CD4-positive, alpha-beta T cell (primary cell): ENCODE measurements around the gene ZSCAN32. TPM values are rescaled to one million over a fixed set of nuclear protein-coding genes. Genes with fewer than 3 reads are reported as not detected.

Experiments used
- ATAC-seq: fragments of 200-7000 bp; cut with Tn5 transposase; one replicate; pipeline ENCODE4 v1.10.0; 2022; ENCODE audit warnings: mild to moderate bottlenecking; ENCODE audit not compliant: poor library complexity
- CTCF ChIA-PET: fragments of 350-600 bp; sonication (Branson Sonifier 250); formaldehyde crosslinking; loops from one replicate; lab custom pipeline; 2021; ENCODE audit warnings: antibody characterized with exemption, inconsistent platforms; lab: Charles Lee
- POLR2A ChIA-PET: fragments of 350-600 bp; sonication (Branson Sonifier 250); formaldehyde crosslinking; loops from one replicate; lab custom pipeline; 2021; ENCODE audit warnings: antibody characterized with exemption, inconsistent platforms; lab: Charles Lee
- DNase-seq, 14 experiments: peaks; one replicate each; pipeline ENCODE4 v3.0.0-alpha.2; 2013 to 2020; ENCODE audit warnings: mixed read lengths in 2 of 14
- H3K27ac ChIP-seq, 2 donors: one replicate each; pipeline versions ENCODE4 v1.5.1 to v1.7.0; 2013; ENCODE audit warnings: low read length in 2 of 2, low read depth in 1 of 2, mild to moderate bottlenecking in 1 of 2
- H3K27me3 ChIP-seq, 2 experiments: 1 replicate in 1 of 2; 2 replicates in 1 of 2; pipeline versions ENCODE4 v1.6.1 to v1.7.0; 2013; ENCODE audit warnings: low read length in 2 of 2, control low read depth in 1 of 2, mild to moderate bottlenecking in 1 of 2, moderate library complexity in 1 of 2; ENCODE audit not compliant: insufficient read depth in 2 of 2, control insufficient read depth in 1 of 2
- H3K36me3 ChIP-seq: one replicate; pipeline ENCODE4 v1.6.1; 2013; ENCODE audit warnings: low read length, control low read depth; ENCODE audit not compliant: insufficient read depth
- H3K4me1 ChIP-seq: one replicate; pipeline ENCODE4 v1.6.1; 2013; ENCODE audit warnings: low read length, control low read depth; ENCODE audit not compliant: insufficient read depth
- H3K4me3 ChIP-seq: one replicate; pipeline ENCODE4 v1.5.1; 2013; ENCODE audit warnings: mild to moderate bottlenecking, low read length, moderate library complexity
- H3K9me3 ChIP-seq, 2 experiments: 1 replicate in 1 of 2; 2 replicates in 1 of 2; pipeline versions ENCODE4 v1.6.1 to v1.7.0; 2013; ENCODE audit warnings: low read length in 2 of 2, mild to moderate bottlenecking in 2 of 2, control low read depth in 1 of 2, moderate library complexity in 1 of 2; ENCODE audit not compliant: control insufficient read depth in 1 of 2, insufficient read depth in 1 of 2
- H3K27ac Mint-ChIP-seq: one replicate; pipeline ENCODE4 v1.8.0; 2020; ENCODE audit warnings: mixed read lengths
- H3K27me3 Mint-ChIP-seq: one replicate; pipeline ENCODE4 v1.8.0; 2021; ENCODE audit warnings: mixed read lengths
- H3K36me3 Mint-ChIP-seq: one replicate; pipeline ENCODE4 v1.8.0; 2021; ENCODE audit warnings: low read depth, mixed read lengths
- H3K4me1 Mint-ChIP-seq: one replicate; pipeline ENCODE4 v1.8.0; 2021; ENCODE audit warnings: low read depth, mixed read lengths
- H3K4me3 Mint-ChIP-seq: one replicate; pipeline ENCODE4 v1.8.0; 2020; ENCODE audit warnings: mild to moderate bottlenecking, mixed read lengths
- H3K9me3 Mint-ChIP-seq: one replicate; pipeline ENCODE4 v1.8.0; 2020; ENCODE audit warnings: mixed read lengths
- intact Hi-C, 2 experiments: fragments of 100-400 bp; cut with DNase I in 1 of 2; cut with micrococcal nuclease in 1 of 2; formaldehyde crosslinking; loops; one replicate each; pipeline versions ENCODE4 v1.15.1 to v1.9.0; 2023 to 2025; cut with DNase I, micrococcal nuclease
- total RNA-seq, 174 experiments: library from RNA in 2 of 174; stranded (reverse) in 2 of 174; gene quantifications; one replicate each; pipeline ENCODE4 v1.2.3 and lab custom pipeline; 2021 to 2026
- TF ChIP-seq, protein P1 (sequence below): fragments of 200-600 bp; IDR thresholded peaks from one replicate; pipeline ENCODE4 v1.8.0; 2022; ENCODE audit warnings: antibody characterized with exemption, mild to moderate bottlenecking

ZSCAN32 gene
- total RNA-seq, 2 experiments from 2014 or later: 4.8 to 5.4 TPM

DNA sequence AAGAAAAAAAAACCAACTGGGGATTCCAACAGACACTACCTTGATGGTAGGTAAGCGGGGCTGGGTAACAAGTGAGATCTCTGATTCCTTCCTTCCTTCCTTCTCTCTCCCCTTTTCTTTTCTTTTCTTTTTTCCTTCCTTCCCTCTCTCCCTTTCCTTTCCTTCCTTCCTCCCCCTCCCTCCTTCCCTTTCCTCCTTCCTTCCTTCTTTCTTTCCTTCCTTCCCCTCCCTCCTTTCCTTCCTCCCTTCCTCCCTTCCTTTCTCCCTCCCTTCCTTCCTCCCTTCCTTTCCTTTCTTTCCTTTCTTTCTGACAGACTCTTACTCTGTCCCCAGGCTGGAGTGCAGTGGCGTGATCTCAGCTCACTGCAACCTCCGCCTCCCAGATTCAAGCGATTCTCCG, 25.1 kb downstream of the ZSCAN32 start:
- ChIA-PET CTCF (no interaction called here), POLR2A (no interaction called here)
- peaks cover 62 to 63% of the 10 kb centered on the region in 2 experiments for H3K9me3 ChIP-seq
- TF ChIP-seq, protein P1, sequence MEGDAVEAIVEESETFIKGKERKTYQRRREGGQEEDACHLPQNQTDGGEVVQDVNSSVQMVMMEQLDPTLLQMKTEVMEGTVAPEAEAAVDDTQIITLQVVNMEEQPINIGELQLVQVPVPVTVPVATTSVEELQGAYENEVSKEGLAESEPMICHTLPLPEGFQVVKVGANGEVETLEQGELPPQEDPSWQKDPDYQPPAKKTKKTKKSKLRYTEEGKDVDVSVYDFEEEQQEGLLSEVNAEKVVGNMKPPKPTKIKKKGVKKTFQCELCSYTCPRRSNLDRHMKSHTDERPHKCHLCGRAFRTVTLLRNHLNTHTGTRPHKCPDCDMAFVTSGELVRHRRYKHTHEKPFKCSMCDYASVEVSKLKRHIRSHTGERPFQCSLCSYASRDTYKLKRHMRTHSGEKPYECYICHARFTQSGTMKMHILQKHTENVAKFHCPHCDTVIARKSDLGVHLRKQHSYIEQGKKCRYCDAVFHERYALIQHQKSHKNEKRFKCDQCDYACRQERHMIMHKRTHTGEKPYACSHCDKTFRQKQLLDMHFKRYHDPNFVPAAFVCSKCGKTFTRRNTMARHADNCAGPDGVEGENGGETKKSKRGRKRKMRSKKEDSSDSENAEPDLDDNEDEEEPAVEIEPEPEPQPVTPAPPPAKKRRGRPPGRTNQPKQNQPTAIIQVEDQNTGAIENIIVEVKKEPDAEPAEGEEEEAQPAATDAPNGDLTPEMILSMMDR: no peak
- peaks cover 23% of the 10 kb centered on the region for H3K9me3 Mint-ChIP-seq
- no peak overlapping the region for H3K27ac ChIP-seq
- H3K36me3 Mint-ChIP-seq: peaks cover 75% of the 10 kb centered on the region
- no peak overlapping the region for H3K4me3 Mint-ChIP-seq
- H3K36me3 ChIP-seq: no peaks in the 10 kb centered on the region
- no peaks in the 10 kb centered on the region for H3K4me1 Mint-ChIP-seq
- ATAC-seq (no peak), DNase-seq (no peak)
- H3K27me3 Mint-ChIP-seq: no peaks in the 10 kb centered on the region
- H3K4me3 ChIP-seq: no peak overlapping the region
- H3K27me3 ChIP-seq: no peaks in the 10 kb centered on the region
- no peaks in the 10 kb centered on the region for H3K4me1 ChIP-seq
- intact Hi-C loops: no loop called here
- H3K27ac Mint-ChIP-seq: no peak overlapping the region

DNA sequence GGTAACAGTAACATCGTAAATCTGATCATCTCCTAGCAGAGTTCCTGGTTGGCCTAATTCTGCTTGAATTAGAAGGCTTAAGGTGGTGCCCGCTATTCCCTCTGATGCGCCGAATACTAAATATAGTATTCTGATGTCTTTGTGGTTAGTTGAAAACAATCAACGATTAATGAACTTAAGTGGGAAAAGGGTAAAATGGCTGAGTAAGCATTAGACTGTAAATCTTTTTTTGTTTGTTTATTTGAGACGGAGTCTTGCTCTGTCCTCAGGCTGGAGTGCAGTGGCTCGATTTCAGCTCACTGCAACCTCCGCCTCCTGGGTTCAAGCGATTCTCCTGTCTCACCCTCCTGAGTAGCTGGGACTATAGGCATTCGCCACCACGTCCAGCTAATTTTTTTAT, 31.7 kb downstream of the ZSCAN32 start:
- no peaks in the 10 kb centered on the region for H3K27me3 ChIP-seq
- peaks cover 17% of the 10 kb centered on the region for H3K4me1 ChIP-seq
- H3K9me3 ChIP-seq: peaks cover 20 to 41% of the 10 kb centered on the region in 2 experiments
- CTCF ChIA-PET: no interaction called here
- POLR2A ChIA-PET: no interaction called here
- no peak overlapping the region for H3K27ac Mint-ChIP-seq
- H3K27ac ChIP-seq: no peak overlapping the region
- H3K4me1 Mint-ChIP-seq: peaks cover 6% of the 10 kb centered on the region
- intact Hi-C loops: loop anchor here in 1 of 2 experiments (5.0 kb wide), 1 partner anchor 67 kb away; no protein-coding TSS in a partner anchor
- TF ChIP-seq, protein P1: no peak
- no peak overlapping the region for H3K4me3 Mint-ChIP-seq
- ATAC-seq (no peak), DNase-seq (no peak)
- no peaks in the 10 kb centered on the region for H3K36me3 ChIP-seq
- peaks cover 16% of the 10 kb centered on the region for H3K9me3 Mint-ChIP-seq
- no peaks in the 10 kb centered on the region for H3K27me3 Mint-ChIP-seq
- H3K4me3 ChIP-seq: no peak overlapping the region
- peaks cover 25% of the 10 kb centered on the region for H3K36me3 Mint-ChIP-seq

DNA sequence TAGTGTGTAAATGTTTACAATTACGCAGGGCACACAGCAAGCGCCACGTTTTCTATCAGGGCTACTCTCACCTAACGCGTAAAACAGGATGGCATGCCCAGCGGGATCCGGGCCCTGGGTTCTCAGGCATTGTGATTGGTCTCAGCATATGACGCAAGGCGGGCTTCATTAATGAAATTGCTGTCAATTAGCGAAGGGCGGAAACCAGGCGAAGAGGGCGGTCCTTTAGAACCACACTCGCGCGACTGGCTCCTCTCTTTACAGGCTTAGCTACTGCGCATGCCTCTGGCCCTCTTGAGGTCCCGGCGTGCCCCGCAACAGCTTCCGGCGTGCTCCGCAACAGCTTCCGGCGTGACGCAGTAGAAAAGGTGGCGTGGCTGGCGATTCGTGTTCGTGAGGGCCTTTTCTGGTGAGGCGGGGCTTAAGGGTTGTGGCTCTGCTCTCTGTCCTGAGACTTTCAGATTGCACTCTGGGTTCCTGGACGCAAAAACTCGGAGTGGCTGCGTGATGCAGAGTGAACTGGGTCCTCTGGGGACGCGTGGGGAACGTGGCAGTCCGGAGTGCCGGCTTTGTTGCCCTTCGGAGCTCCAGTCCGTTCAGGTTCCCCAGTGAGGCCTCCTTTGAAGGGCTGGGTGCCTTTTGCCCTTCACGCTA, 35.9 kb downstream of the ZSCAN32 start:
- DNase-seq (peak; percentile 70 to 97 (median 80)), ATAC-seq (peak; percentile 94)
- peaks cover 30% of the 10 kb centered on the region for H3K27me3 Mint-ChIP-seq
- H3K36me3 ChIP-seq: no peaks in the 10 kb centered on the region
- peaks cover 26% of the 10 kb centered on the region for H3K36me3 Mint-ChIP-seq
- H3K4me1 ChIP-seq: peaks cover 17% of the 10 kb centered on the region
- peaks cover 20% of the 10 kb centered on the region for H3K9me3 Mint-ChIP-seq
- peak overlapping the region; percentile 38 to 82 for H3K27ac ChIP-seq
- CTCF ChIA-PET: interaction anchor here (1.3 kb wide), 1 partner anchor 36 kb away, joined by 5 read pairs; the partner anchor contains the start of genes ZNF174 and ZSCAN32
- H3K27ac Mint-ChIP-seq: peak overlapping the region; percentile 89
- peak overlapping the region; percentile 92 for H3K4me3 Mint-ChIP-seq
- H3K9me3 ChIP-seq: peaks cover 16 to 33% of the 10 kb centered on the region in 2 experiments
- H3K4me1 Mint-ChIP-seq: peaks cover 6% of the 10 kb centered on the region
- POLR2A ChIA-PET: interaction anchor here (0.6 to 2.0 kb wide), 11 partner anchors 12 to 352 kb away, joined by 3 to 41 read pairs (median 4); partner anchors contain the start of genes NAA60, TIGD7, TRAP1 and ZNF174
- intact Hi-C loops: loop anchor here (1.0 to 5.0 kb wide), 3 partner anchors 36 to 63 kb away; partner anchors contain the start of genes ZNF174 (in 2 of the 2) and ZSCAN32 (in 2 of the 2)
- peaks cover 10 to 11% of the 10 kb centered on the region in 2 experiments for H3K27me3 ChIP-seq
- TF ChIP-seq, protein P1: no peak
- H3K4me3 ChIP-seq: peak overlapping the region; percentile 56
